NCI-H226 (cell line): ENCODE results near the gene HTRA3.
"Not testable (repeated sequence)": the region's sequence is repeated elsewhere in the genome, so short reads cannot be mapped to it uniquely, and the experiment has no call there.

ENCODE experiments used
- DNase-seq: peaks from one replicate; pipeline ENCODE4 v3.0.0-alpha.2; 2015

The HTRA3 gene

GRCh38 chr4:8346838-8347605 lies 77.5 kb downstream of the HTRA3 start:
- no peak for DNase-seq

- no peak for DNase-seq
Measured at GRCh38 chr4:8347660-8348059, 78.1 kb downstream of the HTRA3 start.

GRCh38 chr4:8348071-8348470 lies 78.5 kb downstream of the HTRA3 start:
- no peak for DNase-seq

- DNase-seq: not testable (repeated sequence)
Measured at GRCh38 chr4:8349236-8349635, 79.7 kb downstream of the HTRA3 start.

GRCh38 chr4:8349664-8350236 lies 80.2 kb downstream of the HTRA3 start:
- DNase-seq: no peak

DNA sequence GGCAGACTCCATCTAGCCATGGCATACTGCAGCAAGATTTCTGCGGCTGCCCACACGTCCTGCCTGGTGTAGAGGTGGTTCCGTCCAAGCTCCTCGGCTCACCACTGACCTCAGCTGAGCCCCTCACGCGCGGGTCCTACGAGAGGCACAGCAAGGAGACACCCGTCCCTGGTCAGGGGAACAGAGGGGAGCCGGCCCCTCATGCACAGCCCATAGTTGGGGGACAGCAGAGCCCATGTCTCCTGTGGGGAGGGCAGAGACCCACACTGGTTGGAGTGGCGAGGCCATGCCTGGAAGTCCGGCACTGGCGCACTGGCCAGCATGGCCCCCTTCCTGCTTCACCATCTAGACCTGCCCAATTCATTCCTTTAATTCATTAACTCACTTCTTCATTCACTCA lies 80.8 kb downstream of the HTRA3 start:
- no peak for DNase-seq

- no peak for DNase-seq
Measured at GRCh38 chr4:8350841-8351461, 81.4 kb downstream of the HTRA3 start.

- DNase-seq: no peak
Measured at GRCh38 chr4:8351931-8352367, 82.4 kb downstream of the HTRA3 start.

GRCh38 chr4:8352368-8353157 lies 83.0 kb downstream of the HTRA3 start:
- DNase-seq: no peak

- DNase-seq: no peak
Measured at GRCh38 chr4:8353158-8353669, 83.7 kb downstream of the HTRA3 start.

DNA sequence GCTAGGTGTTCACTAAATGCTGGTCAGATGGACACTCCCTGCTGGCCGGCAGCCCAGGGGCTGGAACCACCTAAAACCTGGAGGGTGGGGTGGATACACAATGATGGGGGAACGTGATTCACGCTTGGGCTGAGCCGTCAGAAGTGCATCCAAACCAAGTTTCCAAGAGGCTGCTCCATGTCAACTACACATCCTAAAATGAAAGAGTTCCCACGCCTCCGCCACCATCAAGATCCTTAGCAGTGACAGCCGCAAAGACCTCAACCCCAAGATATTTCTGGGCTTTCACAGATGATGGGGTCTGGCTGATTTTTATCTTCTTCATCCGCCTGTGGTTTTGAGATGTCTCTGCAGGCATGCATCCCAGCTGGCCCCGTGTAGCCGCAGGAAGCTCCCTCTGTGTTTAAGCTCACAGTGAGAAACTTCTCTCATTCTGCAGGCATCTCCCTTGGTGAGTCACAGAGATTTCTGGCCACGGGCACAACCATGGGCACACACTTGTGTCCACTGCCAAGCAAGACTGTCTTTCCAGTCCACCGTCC lies 84.4 kb downstream of the HTRA3 start:
- DNase-seq: peak; percentile 12

DNA sequence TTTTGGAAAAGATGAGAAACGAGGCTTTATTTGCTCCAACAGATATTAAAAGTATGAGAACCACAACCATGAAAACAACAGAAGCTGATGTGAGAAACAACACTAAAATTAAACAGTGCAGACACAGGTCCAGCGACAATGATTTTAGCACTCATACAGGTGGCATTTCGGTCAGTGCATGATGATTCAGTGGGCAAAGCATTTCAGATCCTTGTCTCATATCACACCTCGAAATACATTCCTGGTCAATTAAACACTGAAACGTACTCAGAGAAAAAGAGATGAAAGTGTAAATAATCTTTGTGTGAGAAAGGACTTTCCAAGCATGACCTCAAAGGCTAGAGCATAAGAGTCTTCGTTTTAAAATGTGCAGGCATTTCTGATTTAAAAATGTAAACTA lies 85.8 kb downstream of the HTRA3 start:
- DNase-seq: peak; percentile 15

GRCh38 chr4:8355864-8356565 lies 86.5 kb downstream of the HTRA3 start:
- no peak for DNase-seq
